Measurements from ENCODE around the gene EVX1. TPM values are rescaled to one million over a fixed set of nuclear protein-coding genes. Genes with fewer than 3 reads are reported as not detected.

EVX1 gene
- total and polyA plus RNA-seq, 2 of the 13 experiments (the other 11 are each of a cell fraction or from before 2014, with no cell fraction given) = not detected

- no peaks in the 10 kb centered on the region for H4K20me1 ChIP-seq (ENCODE audit: insufficient read depth, low read length)
- peaks cover 3 to 61% of the 10 kb centered on the region in 2 experiments; a peak in 4 of 5 replicates for H3K27me3 ChIP-seq (ENCODE audit: control insufficient read depth in 1 of 2, insufficient read depth in 2 of 2, low read length in 2 of 2)
- TF ChIP-seq CTCF (CRISPR knock-in tag; IDR thresholded peaks at IDR 0.05) (no peak), HNF4A (CRISPR knock-in tag; IDR thresholded peaks at IDR 0.05) (no peak), MEIS1 (CRISPR knock-in tag; IDR thresholded peaks at IDR 0.05; ENCODE audit: borderline replicate concordance) (no peak), ZNF382 (CRISPR knock-in tag; IDR thresholded peaks at IDR 0.05; ENCODE audit: borderline replicate concordance) (no peak), KMT2B (CRISPR knock-in tag; IDR thresholded peaks at IDR 0.05) (no peak), ZNF543 (CRISPR knock-in tag; IDR thresholded peaks at IDR 0.05) (no peak), ZNF891 (CRISPR knock-in tag; IDR thresholded peaks at IDR 0.05) (no peak), ARID3A (IDR thresholded peaks at IDR 0.05; ENCODE audit: low read depth, low read length) (no peak), KLF16 (CRISPR knock-in tag; IDR thresholded peaks at IDR 0.05) (no peak), DPF2 (CRISPR knock-in tag; IDR thresholded peaks at IDR 0.05; ENCODE audit: borderline replicate concordance, low read depth) (no peak), GABPA (IDR thresholded peaks at IDR 0.05; ENCODE audit: low read depth, low read length) (no peak), GABPA (CRISPR knock-in tag; IDR thresholded peaks at IDR 0.05; ENCODE audit: low read depth) (no peak), TEF (CRISPR knock-in tag; IDR thresholded peaks at IDR 0.05) (no peak), MAX (IDR thresholded peaks at IDR 0.05) (no peak), TP53 (CRISPR knock-in tag; conservative IDR thresholded peaks at IDR 0.05) (no peak), ZNF615 (CRISPR knock-in tag; IDR thresholded peaks at IDR 0.05; ENCODE audit: borderline replicate concordance) (no peak), ZNF674 (CRISPR knock-in tag; IDR thresholded peaks at IDR 0.05; ENCODE audit: low read depth) (no peak), KLF9 (CRISPR knock-in tag; IDR thresholded peaks at IDR 0.05; ENCODE audit: low read depth) (no peak), MTF1 (CRISPR knock-in tag; IDR thresholded peaks at IDR 0.05) (no peak), HOXA7 (CRISPR knock-in tag; IDR thresholded peaks at IDR 0.05) (no peak)
- FAIRE-seq = no peak
- H3K36me3 ChIP-seq (replicated peaks in 1 of 2; ENCODE audit: control insufficient read depth in 1 of 2, insufficient read depth in 2 of 2, low read length in 2 of 2) = no peaks in the 10 kb centered on the region
- no peak overlapping the region for H3K4me2 ChIP-seq (ENCODE audit: low read depth, low read length)
- H3K4me3 ChIP-seq (replicated peaks in 1 of 3; ENCODE audit: insufficient read depth in 1 of 3, low read depth in 2 of 3, low read length in 3 of 3) = no peak overlapping the region
- H3K4me1 ChIP-seq (ENCODE audit: insufficient read depth, low read length) = peaks cover 15% of the 10 kb centered on the region
- in situ Hi-C loops (cut with HindIII; ENCODE audit: extremely low pct_ligation_motif_present, low pct_unique_long_range_greater_than_20kb) = no loop called here
- H3K79me2 ChIP-seq (ENCODE audit: insufficient read depth, low read length) = no peaks in the 10 kb centered on the region
- no peak overlapping the region for H3K9ac ChIP-seq (ENCODE audit: insufficient read depth, low read depth, low read length)
- ChIA-PET CTCF (ENCODE audit: low intra/inter-chr PET ratio, low total read pairs) (no interaction called here), POLR2A (no interaction called here)
- BruUV-seq (replicated peaks) = no TSS peak
- no peak for ATAC-seq
- 23% methylated on average over 8 of the region's 8 CpGs for WGBS (ENCODE audit: low lambda C conversion rate)
- H3K27ac ChIP-seq (ENCODE audit: extremely low read length, insufficient read depth, low read length) = no peak overlapping the region
- intact Hi-C loops (cut with micrococcal nuclease; ENCODE audit: unreplicated experiment) = loop anchor here (5.0 kb wide), 1 partner anchor 808 kb away; no protein-coding TSS in a partner anchor
- no peaks in the 10 kb centered on the region for H3K9me3 ChIP-seq (ENCODE audit: low read length)
- no peak for DNase-seq (ENCODE audit: low spot score)
- no peak overlapping the region for H2AFZ ChIP-seq (ENCODE audit: low read length)
Measured at GRCh38 chr7:27214239-27214950, 28.2 kb upstream of the EVX1 start.
